NCI-H1436 treated with DMSO at 0.1 percent for 48 hours (cell line): Measurements from ENCODE around the gene ARAP1.

Experiments
- DNase-seq: peaks from one replicate; lab custom pipeline; 2025; lab: John Stamatoyannopoulos, UW

Gene ARAP1

GRCh38 chr11:72779495-72780128 is 27.4 kb upstream of the ARAP1 start:
- no peak for DNase-seq

GRCh38 chr11:72778535-72779494 is 26.6 kb upstream of the ARAP1 start:
- no peak for DNase-seq

- DNase-seq: no peak
Measured at GRCh38 chr11:72777755-72778278, 25.6 kb upstream of the ARAP1 start.

GRCh38 chr11:72776844-72777754 is 24.9 kb upstream of the ARAP1 start:
- no peak for DNase-seq

GRCh38 chr11:72776117-72776843 is 24.1 kb upstream of the ARAP1 start:
- no peak for DNase-seq

- DNase-seq: no peak
Measured at GRCh38 chr11:72775288-72776110, 23.3 kb upstream of the ARAP1 start.

GRCh38 chr11:72774499-72774898 is 22.3 kb upstream of the ARAP1 start:
- no peak for DNase-seq

GRCh38 chr11:72773696-72774095 is 21.5 kb upstream of the ARAP1 start:
- DNase-seq: no peak

GRCh38 chr11:72773291-72773690 is 21.1 kb upstream of the ARAP1 start:
- DNase-seq: no peak

GRCh38 chr11:72772059-72772458 is 19.9 kb upstream of the ARAP1 start:
- no peak for DNase-seq

GRCh38 chr11:72771507-72771906 is 19.3 kb upstream of the ARAP1 start:
- DNase-seq: no peak

- DNase-seq: peak; percentile 72
Measured at GRCh38 chr11:72770799-72771198, 18.6 kb upstream of the ARAP1 start.

- no peak for DNase-seq
Measured at GRCh38 chr11:72769680-72770079, 17.5 kb upstream of the ARAP1 start.

- no peak for DNase-seq
Measured at GRCh38 chr11:72768581-72768980, 16.4 kb upstream of the ARAP1 start.

GRCh38 chr11:72767203-72768062 is 15.2 kb upstream of the ARAP1 start:
- no peak for DNase-seq

- no peak for DNase-seq
Measured at GRCh38 chr11:72766152-72766902, 14.1 kb upstream of the ARAP1 start.

- peak; percentile 70 for DNase-seq
Measured at GRCh38 chr11:72764503-72764902, 12.3 kb upstream of the ARAP1 start.

- no peak for DNase-seq
Measured at GRCh38 chr11:72763823-72764222, 11.6 kb upstream of the ARAP1 start.
